Gastrocnemius medialis (tissue), 4 donors: ENCODE results near the gene CEL. TPM values are rescaled to one million over a fixed set of nuclear protein-coding genes. Genes with fewer than 3 reads are reported as not detected.
A peak's percentile ranks its signal among the peaks of the same experiment; 100 is the strongest.

ENCODE experiments used
- ATAC-seq, 2 donors: fragments of 150-250 bp; one replicate each; pipeline ENCODE4 v1.9.1; 2016
- DNase-seq, 2 donors: peaks; one replicate each; pipeline ENCODE4 v3.0.0-alpha.2; 2019
- H3K27ac ChIP-seq, 4 donors: fragments of 200-600 bp; sonication (generic); 1 replicate in 1 of 4; 2 replicates in 3 of 4; pipeline ENCODE4 v1.5.1; 2016 to 2018; ENCODE audit warnings: mild to moderate bottlenecking in 2 of 4, moderate library complexity in 1 of 4
- H3K27me3 ChIP-seq, 3 donors: fragments of 200-600 bp; sonication (generic) in 2 of 3; 1 replicate in 1 of 3; 2 replicates in 2 of 3; pipeline versions ENCODE4 v1.5.1 to v1.6.0; 2016 to 2019; ENCODE audit warnings: mild to moderate bottlenecking in 1 of 3, moderate library complexity in 1 of 3
- H3K36me3 ChIP-seq, 2 donors: fragments of 200-600 bp; sonication (generic) in 1 of 2; one replicate each; pipeline ENCODE4 v1.5.1; 2017 to 2018
- H3K4me1 ChIP-seq, 2 donors: fragments of 200-600 bp; sonication (generic) in 1 of 2; one replicate each; pipeline ENCODE4 v1.5.1; 2016 to 2017; ENCODE audit warnings: mild to moderate bottlenecking in 2 of 2
- H3K4me3 ChIP-seq, 4 donors: fragments of 200-600 bp; sonication (generic) in 3 of 4; 1 replicate in 1 of 4; 2 replicates in 3 of 4; pipeline ENCODE4 v1.5.1; 2016 to 2019; ENCODE audit warnings: mild to moderate bottlenecking in 2 of 4
- H3K9me3 ChIP-seq, 3 donors: fragments of 200-600 bp; sonication (generic) in 2 of 3; 1 replicate in 1 of 3; 2 replicates in 2 of 3; pipeline ENCODE4 v1.5.1; 2016 to 2019
- POLR2A ChIP-seq, 2 donors: fragments of 450-650 bp; IDR thresholded peaks; one replicate each; pipeline ENCODE4 v1.6.1; 2017; ENCODE audit warnings: antibody characterized with exemption in 2 of 2, mild to moderate bottlenecking in 2 of 2, moderate library complexity in 2 of 2
- in situ Hi-C, 4 donors: fragments of 200-750 bp; cut with MboI; loops; one replicate each; pipeline versions ENCODE4 v1.15.0 to v1.8.0; 2017; ENCODE audit warnings: low sequenced_read_pairs in 4 of 4
- intact Hi-C: fragments of 100-400 bp; cut with DNase I; formaldehyde crosslinking; loops from one replicate; pipeline ENCODE4 v1.15.1; 2023; ENCODE audit warnings: low total_unique reads
- total RNA-seq, 4 donors: library from RNA; depleted of rRNA; stranded (reverse); fragments of >200 nt; gene quantifications; one replicate each; pipeline versions ENCODE4 v1.1.0 to v1.2.3, GENCODE V29; 2016
- TF ChIP-seq, protein P1 (sequence below), 5 experiments: fragments of 450-650 bp in 3 of 5; fragments of 200-600 bp in 2 of 5; sonication (generic) in 2 of 5; IDR thresholded peaks in 4 of 5; conservative IDR thresholded peaks in 1 of 5; 1 replicate in 4 of 5; 2 replicates in 1 of 5; pipeline ENCODE4 v1.5.1; 2016 to 2019; ENCODE audit warnings: antibody characterized with exemption in 5 of 5, mild to moderate bottlenecking in 3 of 5, moderate library complexity in 3 of 5

The CEL gene
- total RNA-seq, 4 donors from 2014 or later = 0.13 to 1.8 TPM; not detected in 2

DNA sequence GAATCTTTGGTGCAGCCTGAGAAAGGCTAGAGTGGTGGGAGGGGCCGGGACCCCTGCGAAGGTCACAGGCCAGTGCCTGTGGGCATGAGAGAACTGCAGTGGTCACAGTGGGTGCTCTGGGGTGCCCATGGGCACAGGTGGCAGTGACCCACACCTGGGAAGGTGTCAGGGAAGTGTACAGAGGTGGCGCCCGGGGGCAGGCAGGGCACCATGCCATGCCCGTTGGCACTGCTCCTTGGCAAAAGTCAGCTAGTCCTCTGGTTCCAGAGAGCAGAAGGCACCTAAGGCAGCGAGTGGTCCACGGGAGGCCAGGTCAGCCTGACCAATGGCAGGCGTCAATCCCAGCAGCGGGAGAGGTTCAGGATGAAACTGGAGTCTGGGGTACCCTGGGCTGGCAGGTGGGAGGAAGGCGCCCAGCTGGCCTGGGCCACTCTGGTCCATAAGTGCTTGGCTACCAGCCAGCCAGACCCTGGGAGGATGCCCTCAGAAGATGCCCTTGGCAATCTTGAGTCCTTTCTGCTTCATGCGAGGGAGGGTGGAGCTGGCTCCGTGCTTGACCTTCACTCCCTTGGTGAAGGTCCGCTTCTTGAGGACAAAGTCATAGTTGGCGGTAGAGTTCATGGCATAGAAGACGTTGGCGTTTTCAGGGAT lies 36.4 kb downstream of the CEL start:
- no peak overlapping the region for H3K4me3 ChIP-seq
- intact Hi-C loops = no loop called here
- DNase-seq (no peak), ATAC-seq (no peak)
- H3K4me1 ChIP-seq = peaks cover 7 to 13% of the 10 kb centered on the region in 2 donors
- H3K27me3 ChIP-seq = no peaks in the 10 kb centered on the region
- peaks cover 0 to 62% of the 10 kb centered on the region in 2 donors for H3K36me3 ChIP-seq
- in situ Hi-C loops = no loop called here
- H3K9me3 ChIP-seq = peaks cover 0 to 6% (median 0%) of the 10 kb centered on the region in 3 donors
- no peak overlapping the region for H3K27ac ChIP-seq
- TF ChIP-seq POLR2A (IDR thresholded peaks at IDR 0.05) = no peak
- TF ChIP-seq, protein P1, sequence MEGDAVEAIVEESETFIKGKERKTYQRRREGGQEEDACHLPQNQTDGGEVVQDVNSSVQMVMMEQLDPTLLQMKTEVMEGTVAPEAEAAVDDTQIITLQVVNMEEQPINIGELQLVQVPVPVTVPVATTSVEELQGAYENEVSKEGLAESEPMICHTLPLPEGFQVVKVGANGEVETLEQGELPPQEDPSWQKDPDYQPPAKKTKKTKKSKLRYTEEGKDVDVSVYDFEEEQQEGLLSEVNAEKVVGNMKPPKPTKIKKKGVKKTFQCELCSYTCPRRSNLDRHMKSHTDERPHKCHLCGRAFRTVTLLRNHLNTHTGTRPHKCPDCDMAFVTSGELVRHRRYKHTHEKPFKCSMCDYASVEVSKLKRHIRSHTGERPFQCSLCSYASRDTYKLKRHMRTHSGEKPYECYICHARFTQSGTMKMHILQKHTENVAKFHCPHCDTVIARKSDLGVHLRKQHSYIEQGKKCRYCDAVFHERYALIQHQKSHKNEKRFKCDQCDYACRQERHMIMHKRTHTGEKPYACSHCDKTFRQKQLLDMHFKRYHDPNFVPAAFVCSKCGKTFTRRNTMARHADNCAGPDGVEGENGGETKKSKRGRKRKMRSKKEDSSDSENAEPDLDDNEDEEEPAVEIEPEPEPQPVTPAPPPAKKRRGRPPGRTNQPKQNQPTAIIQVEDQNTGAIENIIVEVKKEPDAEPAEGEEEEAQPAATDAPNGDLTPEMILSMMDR (IDR thresholded peaks at IDR 0.05 in 4 of 5, conservative IDR thresholded peaks at IDR 0.05 in 1 of 5) = no peak

DNA sequence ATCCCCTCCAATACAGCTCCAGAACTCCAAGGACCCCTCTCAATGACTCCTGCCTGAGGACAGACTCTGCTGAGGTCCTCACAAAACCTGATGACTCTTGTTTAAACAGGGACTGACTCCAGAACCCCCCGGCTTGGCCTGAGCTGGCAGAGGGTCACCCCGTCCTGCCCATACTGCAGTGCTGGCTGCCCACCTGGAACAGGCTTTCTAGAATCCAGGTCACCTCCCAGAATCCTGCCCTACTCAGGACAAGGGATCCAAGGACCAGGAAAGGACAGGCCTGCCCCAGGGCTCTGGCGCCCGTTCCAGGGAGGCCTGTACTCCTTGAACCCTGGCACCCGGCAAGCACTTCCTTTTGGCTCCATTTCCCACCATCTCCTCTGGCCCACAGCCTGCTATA lies 37.1 kb downstream of the CEL start:
- H3K36me3 ChIP-seq = peaks cover 0 to 68% of the 10 kb centered on the region in 2 donors
- no peak overlapping the region for H3K4me3 ChIP-seq
- in situ Hi-C loops = no loop called here
- H3K4me1 ChIP-seq = peaks cover 10 to 20% of the 10 kb centered on the region in 2 donors
- intact Hi-C loops = no loop called here
- DNase-seq (peak in 1 of 2 donors; percentile 6), ATAC-seq (no peak)
- TF ChIP-seq, protein P1 (IDR thresholded peaks at IDR 0.05 in 4 of 5, conservative IDR thresholded peaks at IDR 0.05 in 1 of 5) = no peak
- no peak for TF ChIP-seq POLR2A (IDR thresholded peaks at IDR 0.05)
- no peak overlapping the region for H3K27ac ChIP-seq
- no peaks in the 10 kb centered on the region for H3K27me3 ChIP-seq
- peaks cover 0 to 6% (median 0%) of the 10 kb centered on the region in 3 donors for H3K9me3 ChIP-seq

DNA sequence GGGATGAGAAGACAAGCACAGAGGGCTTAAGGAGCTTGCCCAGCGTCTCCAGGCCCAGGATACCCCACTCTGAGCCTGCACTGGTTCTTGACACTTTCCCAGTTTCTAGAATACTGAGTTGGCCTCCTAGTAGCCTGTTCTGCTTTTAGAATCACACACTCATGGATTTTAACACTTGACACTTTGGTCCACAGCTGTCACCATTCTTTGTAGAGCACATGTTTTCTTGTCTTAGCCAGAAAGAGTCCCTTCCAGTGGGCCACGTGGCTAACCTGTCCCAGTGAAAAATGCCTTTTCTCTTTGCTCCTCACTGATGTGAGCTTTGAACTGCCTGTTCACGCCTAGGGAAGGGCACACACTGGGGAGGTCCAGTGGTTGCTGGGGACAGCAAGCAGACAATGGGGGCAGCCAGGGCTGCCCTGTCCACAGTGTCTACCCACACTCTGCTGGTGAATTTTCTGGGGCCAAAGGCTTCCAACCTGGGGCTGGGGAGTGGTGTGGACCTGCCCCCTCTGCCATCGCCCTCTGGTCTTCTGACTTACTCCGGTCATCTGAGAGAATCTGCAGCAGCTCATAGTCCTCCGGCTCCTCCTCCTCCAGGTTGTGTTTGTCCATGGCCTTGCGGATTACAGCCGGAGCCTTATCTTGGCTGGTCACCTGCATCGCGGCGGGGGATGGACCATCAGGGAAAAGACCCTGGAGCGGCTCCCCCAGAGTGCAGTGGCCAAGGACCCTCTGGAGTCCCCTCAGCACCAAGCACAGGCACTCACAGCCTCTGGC lies 38.1 kb downstream of the CEL start:
- DNase-seq (peak in 1 of 2 donors; percentile 17), ATAC-seq (peak; percentile 26 to 66)
- in situ Hi-C loops (no loop called here), intact Hi-C loops (loop anchor here (5.0 kb wide), 2 partner anchors 58 to 158 kb away; partner anchors contain the start of gene TSC1)
- Histone ChIP-seq H3K36me3 (peaks cover 0 to 78% of the 10 kb centered on the region in 2 donors), H3K4me3 (no peak overlapping the region), H3K27ac (peak overlapping the region; percentile 34 to 76 (median 46)), H3K9me3 (peaks cover 0 to 6% (median 0%) of the 10 kb centered on the region in 3 donors), H3K27me3 (no peaks in the 10 kb centered on the region), H3K4me1 (peaks cover 10 to 20% of the 10 kb centered on the region in 2 donors)
- no peak for TF ChIP-seq POLR2A (IDR thresholded peaks at IDR 0.05)
- TF ChIP-seq, protein P1 (IDR thresholded peaks at IDR 0.05 in 4 of 5, conservative IDR thresholded peaks at IDR 0.05 in 1 of 5) = no peak

DNA sequence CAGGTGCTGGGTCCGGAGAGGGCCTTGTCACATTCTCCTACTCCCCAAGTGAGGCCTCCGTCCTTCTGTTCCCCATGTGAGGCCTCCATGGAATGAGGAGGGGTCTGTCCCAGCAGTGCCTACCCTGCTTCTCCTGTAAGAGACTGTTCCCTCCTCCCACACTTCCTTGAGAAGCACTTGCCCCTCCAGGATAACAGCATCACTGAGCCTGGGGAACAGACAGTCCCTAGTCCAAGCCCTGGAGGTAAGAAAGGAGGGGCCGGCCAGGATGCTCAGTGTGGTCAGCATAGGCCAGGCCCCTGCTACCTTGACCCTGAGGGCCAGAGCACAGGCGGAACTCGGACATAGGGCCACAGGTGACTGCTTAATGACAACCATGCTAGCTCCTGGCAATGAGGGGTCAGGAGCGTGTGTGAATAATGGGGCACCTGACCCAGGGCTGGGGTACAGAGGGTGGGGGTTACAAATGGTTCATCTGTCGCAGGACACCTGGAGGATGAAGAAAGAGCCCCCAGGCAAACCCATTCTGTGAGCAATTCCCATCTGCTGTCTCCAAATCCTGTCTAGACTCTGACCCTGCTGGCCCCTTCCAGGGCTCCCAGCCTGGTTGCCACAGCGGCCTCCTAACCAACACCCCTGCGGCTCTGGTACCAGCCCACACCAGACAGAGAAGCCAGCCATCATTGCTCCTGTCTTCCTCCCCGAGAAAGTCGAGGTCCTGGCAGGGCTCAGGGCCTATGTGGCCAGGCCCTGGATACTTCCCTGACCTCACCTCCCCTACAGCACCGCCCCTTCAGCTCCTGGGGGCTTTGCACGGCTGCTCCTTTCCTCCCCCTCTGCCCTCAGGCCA lies 39.0 kb downstream of the CEL start:
- H3K4me1 ChIP-seq = peaks cover 10 to 20% of the 10 kb centered on the region in 2 donors
- H3K36me3 ChIP-seq = peaks cover 0 to 84% of the 10 kb centered on the region in 2 donors
- DNase-seq (peak in 1 of 2 donors; percentile 7), ATAC-seq (no peak)
- no peaks in the 10 kb centered on the region for H3K27me3 ChIP-seq
- peak overlapping the region in 2 of 4 donors; percentile 34 to 76 for H3K27ac ChIP-seq
- H3K4me3 ChIP-seq = no peak overlapping the region
- intact Hi-C loops = loop anchor here (5.0 kb wide), 2 partner anchors 58 to 158 kb away; partner anchors contain the start of gene TSC1
- no peak for TF ChIP-seq POLR2A (IDR thresholded peaks at IDR 0.05)
- TF ChIP-seq, protein P1 (IDR thresholded peaks at IDR 0.05 in 4 of 5, conservative IDR thresholded peaks at IDR 0.05 in 1 of 5) = no peak
- H3K9me3 ChIP-seq = peaks cover 0 to 6% (median 0%) of the 10 kb centered on the region in 3 donors
- in situ Hi-C loops = no loop called here
